Neutrophil (primary cell): Measurements from ENCODE around the gene CDK5RAP2.
"Not testable (repeated sequence)": the region's sequence is repeated elsewhere in the genome, so short reads cannot be mapped to it uniquely, and the experiment has no call there.

ENCODE experiments used
- H3K27ac ChIP-seq: fragments of 200-600 bp; sonication (generic); 2 replicates; pipeline ENCODE4 v1.5.1; 2016; ENCODE audit warnings: mild to moderate bottlenecking, moderate library complexity
- H3K27me3 ChIP-seq: fragments of 200-600 bp; sonication (generic); 2 replicates; pipeline ENCODE4 v1.6.0; 2016; ENCODE audit warnings: mild to moderate bottlenecking
- H3K36me3 ChIP-seq: fragments of 200-600 bp; sonication (generic); 2 replicates; pipeline ENCODE4 v1.5.1; 2017
- H3K4me1 ChIP-seq, 2 experiments: fragments of 200-600 bp in 1 of 2; sonication (generic) in 1 of 2; 1 replicate in 1 of 2; 2 replicates in 1 of 2; pipeline versions ENCODE4 v1.5.1 to v1.6.1; 2013 to 2016; ENCODE audit warnings: low read depth in 1 of 2, low read length in 1 of 2, mild to moderate bottlenecking in 1 of 2, moderate library complexity in 1 of 2; ENCODE audit not compliant: control insufficient read depth in 1 of 2, insufficient read depth in 1 of 2
- H3K4me3 ChIP-seq, 2 experiments: fragments of 200-600 bp in 1 of 2; sonication (generic) in 1 of 2; 1 replicate in 1 of 2; 2 replicates in 1 of 2; pipeline ENCODE4 v1.5.1; 2013 to 2016; ENCODE audit warnings: low read depth in 1 of 2, low read length in 1 of 2, mild to moderate bottlenecking in 1 of 2, moderate library complexity in 1 of 2
- H3K9me3 ChIP-seq: fragments of 200-600 bp; sonication (generic); 2 replicates; pipeline ENCODE4 v1.5.1; 2016
- CTCF ChIP-seq: fragments of 200-600 bp; sonication (generic); IDR thresholded peaks from 2 replicates; pipeline ENCODE4 v1.5.1; 2016; ENCODE audit warnings: antibody characterized with exemption

Gene CDK5RAP2

GRCh38 chr9:120507936-120508510 is 71.9 kb downstream of the CDK5RAP2 start:
- H3K27me3 ChIP-seq, result no peaks in the 10 kb centered on the region

GRCh38 chr9:120505186-120505585 is 74.8 kb downstream of the CDK5RAP2 start:
- no peaks in the 10 kb centered on the region for H3K9me3 ChIP-seq

More at GRCh38 chr9:120507936-120508510, 71.9 kb downstream of the CDK5RAP2 start:
- H3K27ac ChIP-seq, result no peak overlapping the region
- H3K36me3 ChIP-seq, result peaks cover 36% of the 10 kb centered on the region
- no peak overlapping the region for H3K4me3 ChIP-seq
- no peaks in the 10 kb centered on the region for H3K9me3 ChIP-seq
- no peak for TF ChIP-seq CTCF
- H3K4me1 ChIP-seq, result no peaks in the 10 kb centered on the region

GRCh38 chr9:120500733-120501132 is 79.2 kb downstream of the CDK5RAP2 start:
- H3K9me3 ChIP-seq, result no peaks in the 10 kb centered on the region
- H3K27ac ChIP-seq, result no peak overlapping the region
- H3K36me3 ChIP-seq, result peaks cover 17% of the 10 kb centered on the region
- no peak overlapping the region for H3K4me3 ChIP-seq
- no peak for TF ChIP-seq CTCF
- H3K4me1 ChIP-seq, result no peaks in the 10 kb centered on the region
- no peaks in the 10 kb centered on the region for H3K27me3 ChIP-seq

More at GRCh38 chr9:120505186-120505585, 74.8 kb downstream of the CDK5RAP2 start:
- TF ChIP-seq CTCF, result no peak
- H3K4me3 ChIP-seq, result no peak overlapping the region
- no peaks in the 10 kb centered on the region for H3K4me1 ChIP-seq
- H3K27me3 ChIP-seq, result no peaks in the 10 kb centered on the region
- H3K27ac ChIP-seq, result no peak overlapping the region
- peaks cover 27% of the 10 kb centered on the region for H3K36me3 ChIP-seq

GRCh38 chr9:120497865-120498264 is 82.1 kb downstream of the CDK5RAP2 start:
- H3K36me3 ChIP-seq, result not testable (repeated sequence)

GRCh38 chr9:120496438-120496837 is 83.5 kb downstream of the CDK5RAP2 start:
- not testable (repeated sequence) for H3K27me3 ChIP-seq, H3K36me3 ChIP-seq, H3K4me3 ChIP-seq, H3K27ac ChIP-seq, H3K9me3 ChIP-seq, H3K4me1 ChIP-seq

More at GRCh38 chr9:120497865-120498264, 82.1 kb downstream of the CDK5RAP2 start:
- H3K4me1 ChIP-seq, H3K4me3 ChIP-seq, H3K9me3 ChIP-seq, H3K27ac ChIP-seq, H3K27me3 ChIP-seq: not testable (repeated sequence)

- Histone ChIP-seq H3K36me3 (peaks cover 35% of the 10 kb centered on the region), H3K27ac (no peak overlapping the region)
- no peak for TF ChIP-seq CTCF
Measured at GRCh38 chr9:120490888-120491595, 88.9 kb downstream of the CDK5RAP2 start.

More at GRCh38 chr9:120490888-120491595, 88.9 kb downstream of the CDK5RAP2 start:
- Histone ChIP-seq H3K4me1 (peaks cover 3 to 6% of the 10 kb centered on the region in 2 experiments), H3K4me3 (no peak overlapping the region), H3K9me3 (no peaks in the 10 kb centered on the region), H3K27me3 (no peaks in the 10 kb centered on the region)
